Activated T-helper 1 cell treated with Interleukin-2 at 50 U/mL for 16 hours (primary cell): Measurements from ENCODE around the gene PFAS.
A peak's percentile ranks its signal among the peaks of the same experiment; 100 is the strongest.

ENCODE experiments used
- DNase-seq: peaks from one replicate; pipeline ENCODE4 v3.0.0-alpha.2; 2020; ENCODE audit warnings: low read depth

The PFAS gene

GRCh38 chr17:8294814-8295316, 45.8 kb downstream of the PFAS start:
- DNase-seq: no peak

DNA sequence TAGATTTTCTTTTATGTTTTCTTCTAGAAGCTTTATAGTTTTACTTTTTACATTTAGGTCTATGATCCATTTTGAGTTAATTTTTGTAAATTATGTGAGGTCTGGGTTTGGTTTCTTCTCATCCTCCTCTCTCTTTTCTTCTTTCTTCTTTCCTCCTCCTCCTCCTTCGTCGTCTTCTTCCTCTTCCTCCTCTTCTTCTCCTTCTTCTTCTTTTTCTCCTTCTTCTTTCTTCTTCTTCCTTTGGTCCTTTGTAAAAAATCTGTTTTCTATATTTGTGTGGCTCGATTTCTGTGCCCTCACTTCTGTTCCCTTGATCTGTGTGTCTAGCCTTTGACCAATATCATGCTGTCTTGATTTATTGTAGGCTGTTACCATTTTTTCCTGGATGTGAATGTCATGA, 51.1 kb downstream of the PFAS start:
- DNase-seq: no peak

DNA sequence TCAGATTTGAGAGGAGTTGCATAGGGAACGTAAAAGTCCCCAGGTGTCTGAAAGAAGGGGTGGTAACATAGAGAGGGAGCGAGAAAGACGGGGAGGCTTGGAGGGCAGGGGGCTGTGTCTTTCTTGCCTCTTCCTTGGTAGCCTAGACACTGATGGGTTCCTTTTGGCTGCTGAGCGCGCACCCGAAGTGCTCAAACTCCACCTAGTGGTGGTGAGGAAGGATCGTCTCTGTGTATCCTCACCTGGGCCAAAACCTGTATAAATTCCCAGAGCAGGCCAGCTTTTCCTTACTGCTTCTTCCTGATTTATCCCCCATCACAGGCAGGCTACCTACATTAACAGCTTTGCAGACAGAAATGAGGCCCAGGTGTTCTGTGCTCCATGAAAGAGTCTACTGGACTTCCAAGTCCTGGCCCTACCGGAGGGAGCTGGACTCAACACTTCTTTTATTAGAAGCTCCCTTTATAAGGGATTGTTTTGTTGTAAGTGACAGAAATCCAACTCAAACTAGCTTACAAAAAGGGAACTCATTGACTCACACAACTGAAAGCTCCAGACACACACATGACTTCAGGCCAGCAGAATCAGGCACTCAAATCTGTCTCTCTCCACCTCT, 51.6 kb downstream of the PFAS start:
- DNase-seq: peak; percentile 45

- DNase-seq: no peak
Observed at GRCh38 chr17:8310601-8311123, 61.6 kb downstream of the PFAS start.

DNA sequence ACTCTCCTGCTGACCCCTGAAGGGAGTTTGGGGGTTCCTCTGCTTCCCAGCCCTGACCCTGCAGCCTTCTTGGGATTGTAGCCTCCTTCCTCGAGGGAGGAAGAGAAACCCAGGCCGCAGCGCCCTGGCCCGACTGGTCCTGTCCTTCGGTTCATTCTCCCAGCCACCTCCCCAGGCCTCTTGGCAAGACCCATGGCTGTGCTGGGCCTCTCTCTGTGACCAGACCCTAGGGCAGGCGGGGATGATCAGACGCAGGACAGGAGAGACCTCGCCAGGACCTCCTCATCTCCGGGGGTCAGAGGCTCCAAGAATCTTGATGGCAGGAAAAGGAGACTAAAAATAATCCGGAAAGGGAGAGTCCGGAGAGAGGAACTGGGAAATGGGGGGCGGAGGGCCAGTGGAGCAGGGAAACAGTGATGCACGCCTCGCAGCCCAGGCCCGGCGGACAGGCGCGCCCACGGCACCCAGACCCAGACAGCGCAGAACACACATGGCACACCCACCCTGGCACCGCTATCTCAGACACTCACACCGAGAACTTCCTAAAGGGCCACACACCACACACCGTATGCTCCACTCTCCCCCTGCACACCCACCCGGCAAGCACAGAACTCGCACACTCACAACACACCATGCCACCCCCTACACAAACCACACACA, 62.2 kb downstream of the PFAS start:
- DNase-seq: no peak

DNA sequence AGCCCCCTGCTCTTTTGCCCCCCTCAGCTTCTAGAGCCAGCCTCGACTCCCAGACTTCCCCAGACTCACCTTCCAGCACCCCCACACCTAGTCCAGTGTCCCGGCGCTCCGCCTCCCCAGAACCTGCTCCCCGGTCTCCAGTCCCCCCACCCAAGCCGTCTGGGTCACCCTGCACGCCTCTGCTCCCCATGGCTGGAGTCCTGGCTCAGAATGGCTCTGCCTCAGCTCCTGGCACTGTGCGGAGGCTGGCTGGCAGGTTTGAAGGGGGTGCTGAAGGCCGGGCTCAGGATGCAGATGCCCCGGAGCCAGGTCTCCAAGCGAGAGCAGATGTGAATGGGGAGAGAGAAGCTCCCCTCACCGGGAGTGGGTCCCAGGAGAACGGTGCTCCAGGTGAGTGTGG, 63.2 kb downstream of the PFAS start:
- DNase-seq: no peak

- no peak for DNase-seq
Observed at GRCh38 chr17:8312726-8313600, 63.9 kb downstream of the PFAS start.

GRCh38 chr17:8314797-8315763, 66.0 kb downstream of the PFAS start:
- no peak for DNase-seq

DNA sequence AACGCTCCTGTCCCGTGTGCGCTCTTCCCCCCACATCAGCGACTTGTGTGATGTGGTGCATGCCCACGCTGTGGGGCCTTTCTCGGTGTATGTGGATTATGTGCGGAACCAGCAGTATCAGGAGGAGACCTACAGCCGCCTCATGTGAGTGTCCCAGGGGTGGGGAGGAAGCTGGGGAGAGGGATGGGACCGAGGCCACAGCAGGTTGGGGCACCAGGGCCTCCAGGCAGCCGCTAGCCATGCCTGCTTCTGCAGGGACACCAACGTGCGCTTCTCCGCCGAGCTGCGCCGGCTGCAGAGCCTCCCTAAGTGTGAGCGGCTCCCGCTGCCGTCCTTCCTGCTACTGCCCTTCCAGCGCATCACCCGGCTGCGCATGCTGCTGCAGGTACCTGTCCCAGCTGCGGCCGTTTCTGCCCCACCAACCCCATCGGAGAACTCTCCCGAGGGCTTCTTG, 66.7 kb downstream of the PFAS start:
- DNase-seq: no peak

GRCh38 chr17:8318010-8318935, 69.2 kb downstream of the PFAS start:
- DNase-seq: no peak
